GM19452 (cell line): ENCODE data around the gene HECA.
"Not testable (repeated sequence)": the region's sequence is repeated elsewhere in the genome, so short reads cannot be mapped to it uniquely, and the experiment has no call there.

ENCODE experiments used
- ATAC-seq: cut with Tn5 transposase; IDR thresholded peaks from one replicate; pipeline ENCODE4 v1.9.1; 2021; ENCODE audit not compliant: unreplicated experiment

The HECA gene, protein sequence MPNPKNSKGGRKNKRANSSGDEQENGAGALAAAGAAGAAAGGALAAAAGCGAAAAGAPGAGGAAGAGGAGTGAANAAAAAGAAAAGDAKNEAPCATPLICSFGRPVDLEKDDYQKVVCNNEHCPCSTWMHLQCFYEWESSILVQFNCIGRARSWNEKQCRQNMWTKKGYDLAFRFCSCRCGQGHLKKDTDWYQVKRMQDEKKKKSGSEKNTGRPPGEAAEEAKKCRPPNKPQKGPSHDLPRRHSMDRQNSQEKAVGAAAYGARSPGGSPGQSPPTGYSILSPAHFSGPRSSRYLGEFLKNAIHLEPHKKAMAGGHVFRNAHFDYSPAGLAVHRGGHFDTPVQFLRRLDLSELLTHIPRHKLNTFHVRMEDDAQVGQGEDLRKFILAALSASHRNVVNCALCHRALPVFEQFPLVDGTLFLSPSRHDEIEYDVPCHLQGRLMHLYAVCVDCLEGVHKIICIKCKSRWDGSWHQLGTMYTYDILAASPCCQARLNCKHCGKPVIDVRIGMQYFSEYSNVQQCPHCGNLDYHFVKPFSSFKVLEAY

GRCh38 chr6:139134817-139135577, at the start of gene HECA:
TSS of gene HECA (plus strand) at chr6:139135080. CDS start at chr6:139135397, 317 bp downstream.
- peak; percentile 85 for ATAC-seq

GRCh38 chr6:139091826-139092225, 43.1 kb upstream of the HECA start:
- ATAC-seq = no peak

- peak; percentile 82 for ATAC-seq
Observed at GRCh38 chr6:139099984-139100383, 34.9 kb upstream of the HECA start.

GRCh38 chr6:139107051-139107450, 27.8 kb upstream of the HECA start:
- ATAC-seq = no peak

DNA sequence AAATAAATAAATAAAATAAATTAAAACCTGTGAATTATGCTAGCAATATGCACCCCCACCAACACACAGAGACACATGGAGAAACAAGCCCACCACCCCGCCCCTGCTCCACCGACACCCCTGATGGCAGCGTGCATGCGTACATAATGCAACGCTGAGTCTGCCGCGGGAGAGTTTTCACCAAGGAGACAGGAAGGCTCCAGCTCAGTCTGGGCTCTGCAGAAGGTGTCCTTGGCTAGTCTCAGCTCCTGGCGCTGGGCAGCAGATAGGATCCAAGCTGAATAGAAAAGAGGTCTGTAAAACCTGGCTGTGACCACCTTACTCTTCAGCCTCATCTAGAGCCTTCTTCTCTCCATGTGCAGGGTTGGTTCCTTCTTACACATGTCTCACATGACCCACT, 26.5 kb upstream of the HECA start:
- ATAC-seq = no peak

GRCh38 chr6:139109558-139109957, 25.3 kb upstream of the HECA start:
- no peak for ATAC-seq

- no peak for ATAC-seq
Observed at GRCh38 chr6:139112146-139112545, 22.7 kb upstream of the HECA start.

DNA sequence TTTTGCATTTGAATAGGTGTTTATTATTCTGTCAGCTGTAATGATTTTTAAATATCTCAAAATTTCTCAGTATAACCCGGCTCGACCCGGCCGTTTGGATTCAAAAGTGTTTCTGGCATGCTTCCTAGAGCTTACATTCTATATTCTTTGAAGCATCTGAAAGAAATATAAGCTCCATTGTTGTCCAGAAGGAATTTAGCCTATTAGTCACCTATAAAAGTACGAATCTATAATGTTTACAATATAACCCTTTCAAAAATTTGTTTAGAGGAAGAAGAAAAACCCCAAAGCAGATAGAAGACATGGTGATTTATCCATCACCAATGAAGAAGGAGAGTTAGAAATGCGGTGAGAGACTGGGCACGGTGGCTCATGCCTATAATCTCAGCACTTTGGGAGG, 22.3 kb upstream of the HECA start:
- ATAC-seq = no peak

DNA sequence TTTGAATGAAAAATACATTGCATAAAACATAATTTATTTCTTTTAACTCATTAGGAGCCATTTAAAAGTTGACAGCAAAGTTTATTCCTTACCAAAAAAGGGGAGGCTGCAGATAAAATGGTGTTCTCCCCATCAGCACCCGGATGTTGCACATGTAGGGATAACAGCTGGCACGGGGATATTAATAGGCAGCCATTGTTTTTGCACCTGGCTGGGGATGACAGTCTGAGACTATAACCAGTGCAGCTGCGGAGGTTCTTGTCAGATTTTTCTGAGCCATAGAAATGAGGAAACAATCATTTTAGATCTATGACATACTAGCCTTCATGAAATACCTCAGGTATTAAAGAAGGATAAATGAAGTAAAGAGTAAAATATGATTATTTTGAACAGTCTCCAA, 20.1 kb upstream of the HECA start:
- no peak for ATAC-seq

GRCh38 chr6:139115989-139116758, 18.7 kb upstream of the HECA start:
- ATAC-seq = no peak

DNA sequence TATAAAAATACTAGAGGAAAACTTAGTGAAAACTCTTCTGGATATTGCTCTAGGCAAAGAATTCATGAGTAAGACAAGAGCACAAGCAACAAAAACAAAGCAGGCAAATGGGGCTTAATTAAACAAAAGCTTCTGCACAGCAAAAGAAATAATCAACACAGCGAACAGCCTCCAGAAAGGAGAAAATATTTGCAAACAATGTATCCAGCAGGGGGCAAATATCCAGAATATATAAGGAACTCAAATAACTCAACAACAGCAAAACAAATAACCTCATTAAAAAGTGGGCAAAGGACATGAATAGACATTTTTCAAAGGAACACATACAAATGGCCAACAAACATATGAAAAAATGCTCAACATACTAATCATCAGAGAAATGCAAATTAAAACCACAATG, 17.1 kb upstream of the HECA start:
- ATAC-seq = no peak

DNA sequence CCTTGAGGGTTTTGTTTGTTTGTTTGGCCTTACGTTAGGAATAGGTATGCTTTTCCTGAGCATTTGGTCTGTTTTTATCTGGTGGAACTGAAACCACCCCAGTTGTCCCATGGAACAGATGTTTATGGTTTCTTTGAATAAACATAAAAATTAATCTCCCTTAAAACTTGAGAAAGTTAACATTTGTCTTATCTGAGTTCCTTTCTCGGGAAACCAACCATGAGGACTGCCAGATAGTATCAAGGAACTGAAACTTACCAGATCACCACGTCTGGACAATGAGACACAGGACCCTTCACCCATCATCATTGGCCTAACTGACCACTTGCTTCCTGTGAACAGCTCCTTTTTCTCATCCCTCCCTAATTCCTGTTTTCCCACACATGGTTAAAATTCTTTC, 15.3 kb upstream of the HECA start:
- no peak for ATAC-seq

- not testable (repeated sequence) for ATAC-seq
Observed at GRCh38 chr6:139122823-139123222, 12.1 kb upstream of the HECA start.

GRCh38 chr6:139124887-139125672, 9.8 kb upstream of the HECA start:
- ATAC-seq = peak; percentile 100

DNA sequence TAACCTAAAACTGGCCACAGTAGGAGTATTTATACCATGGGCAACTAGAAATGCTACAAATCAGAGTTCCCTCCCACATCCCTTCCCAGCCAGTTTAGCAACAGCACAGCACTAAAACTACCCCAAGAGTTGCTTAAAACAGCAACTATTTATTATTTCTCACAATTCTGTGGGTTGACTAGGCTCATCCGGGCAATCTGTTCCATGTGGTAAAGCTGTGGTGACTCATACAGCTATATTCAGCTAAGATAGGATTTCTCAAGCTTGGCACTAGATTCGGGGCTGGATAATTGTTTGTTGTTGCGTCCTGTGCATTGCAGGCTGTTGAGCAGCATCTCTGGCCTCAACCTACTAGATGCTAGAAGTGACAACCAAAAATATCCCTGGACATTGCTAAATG, 8.6 kb upstream of the HECA start:
- no peak for ATAC-seq

DNA sequence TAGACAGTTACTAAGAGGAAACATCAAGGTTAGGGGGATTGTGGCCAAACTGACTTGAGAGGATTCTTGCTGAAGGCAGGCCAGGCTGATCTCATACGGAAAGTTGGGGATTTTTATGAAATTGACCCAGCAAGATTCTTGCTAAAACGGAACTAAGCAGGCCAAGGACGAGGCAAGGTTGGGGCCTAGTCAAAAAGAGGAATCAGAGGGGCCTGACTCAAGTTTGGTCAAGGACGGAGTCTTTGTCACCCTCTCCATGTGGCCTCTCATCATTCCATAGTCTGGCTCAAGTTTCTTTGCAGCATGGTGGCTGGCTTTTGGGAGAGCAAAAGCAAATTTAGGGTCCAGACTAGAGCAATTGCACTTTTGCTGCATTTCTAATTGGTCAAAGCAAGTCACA, 7.9 kb upstream of the HECA start:
- no peak for ATAC-seq

DNA sequence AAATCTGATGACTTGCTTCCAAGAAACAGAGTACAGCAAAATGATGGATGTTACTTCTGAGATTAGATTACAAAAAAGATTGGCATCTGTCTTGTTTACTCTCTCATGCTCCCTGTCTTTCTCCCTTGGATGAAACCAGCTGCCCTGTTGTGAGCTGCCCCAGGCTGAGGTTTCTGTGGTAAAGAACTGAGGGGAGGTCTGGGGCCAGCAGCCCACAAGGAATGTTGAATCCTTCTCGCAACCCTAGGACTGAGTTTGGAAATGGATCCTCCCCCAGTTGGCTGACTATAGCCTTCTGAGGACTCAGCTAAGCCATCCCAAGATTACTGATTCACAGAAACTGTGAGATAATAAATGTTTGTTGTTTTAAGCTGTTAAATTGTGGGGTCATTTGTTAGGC, 5.6 kb upstream of the HECA start:
- no peak for ATAC-seq

DNA sequence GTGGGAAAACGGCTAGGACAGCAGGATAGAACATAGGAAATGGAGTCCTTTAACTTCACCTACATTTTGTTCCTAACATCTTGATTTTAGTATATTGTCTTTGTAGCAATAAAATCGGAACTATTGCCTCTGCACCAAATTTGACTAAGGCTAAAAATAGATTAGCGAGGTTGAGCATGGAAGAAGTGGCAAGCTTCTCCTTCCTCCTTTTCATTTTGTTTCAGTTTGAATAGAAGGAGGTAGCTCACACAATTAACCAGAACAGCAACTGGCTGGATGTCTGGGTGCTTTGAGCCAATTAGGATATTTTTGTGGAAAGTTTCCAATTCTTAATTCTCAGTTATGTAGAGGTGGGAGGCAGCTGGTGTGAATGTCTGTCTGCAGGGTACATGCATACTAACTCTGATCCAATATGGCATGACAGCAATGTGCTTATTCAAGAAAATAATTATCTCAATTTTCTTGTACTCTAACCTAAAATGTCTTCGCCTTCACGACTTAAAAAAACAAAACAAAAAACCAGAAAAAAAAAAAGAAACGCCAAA, 3.1 kb upstream of the HECA start:
- no peak for ATAC-seq

DNA sequence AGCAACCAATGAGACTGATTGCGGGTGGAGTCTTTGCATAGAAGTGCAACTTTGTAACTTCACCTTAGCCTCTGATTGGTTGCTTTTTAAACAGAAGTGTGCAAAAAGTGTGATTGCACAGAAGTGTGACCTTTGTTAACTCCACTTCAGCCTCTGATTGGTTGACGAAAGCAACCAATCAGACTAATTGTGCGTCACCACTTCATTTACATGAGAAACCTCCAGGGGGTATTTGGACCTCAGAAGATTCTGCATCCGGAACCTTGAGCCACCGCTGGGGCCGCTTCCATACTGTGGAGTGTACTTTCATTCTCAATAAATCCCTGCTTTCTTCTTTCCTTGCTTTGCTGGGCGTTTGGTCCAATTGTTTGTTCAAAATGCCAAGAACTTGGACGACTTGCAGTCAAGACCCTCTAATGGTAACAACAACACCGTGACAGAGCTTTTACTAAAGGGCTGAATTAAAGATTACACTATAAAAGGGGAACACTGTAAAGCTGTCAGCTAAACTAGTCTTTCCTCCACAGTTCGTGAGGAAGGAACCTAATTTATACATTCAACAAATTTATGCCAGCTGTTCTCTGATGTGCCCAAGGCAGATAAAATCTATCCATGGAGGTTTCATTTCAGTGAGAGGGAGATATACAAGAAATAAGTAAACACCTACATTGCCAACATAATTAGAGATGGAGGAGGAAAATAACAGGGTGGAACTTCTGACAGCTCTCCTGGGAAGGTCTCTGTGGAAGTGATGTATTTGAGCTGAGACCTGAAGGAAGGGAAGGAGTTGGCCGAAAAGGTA, 1.4 kb upstream of the HECA start:
- peak; percentile 28 for ATAC-seq

DNA sequence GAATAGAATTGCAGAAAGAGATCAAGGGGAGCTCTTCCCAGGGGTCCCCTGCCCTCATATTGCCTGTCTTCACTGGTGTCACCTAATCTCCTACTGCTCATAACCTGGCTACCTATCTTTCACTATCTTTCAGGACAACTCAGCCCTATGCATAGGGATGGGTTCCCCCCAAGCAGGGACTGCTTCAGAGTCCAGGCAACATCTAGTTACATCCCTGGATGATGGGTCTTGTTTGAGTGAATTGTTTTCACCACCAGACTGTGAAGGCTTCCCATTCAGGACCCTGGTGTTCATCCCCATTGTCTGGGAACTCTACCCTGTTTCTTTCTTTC, 850 bp upstream of the HECA start:
- ATAC-seq = no peak
